Left renal cortex interstitium (tissue), 4 donors: Measurements from ENCODE around the gene CAPN9. TPM values are rescaled to one million over a fixed set of nuclear protein-coding genes. Genes with fewer than 3 reads are reported as not detected.
A peak's percentile ranks its signal among the peaks of the same experiment; 100 is the strongest.
"Not testable (repeated sequence)": the region's sequence is repeated elsewhere in the genome, so short reads cannot be mapped to it uniquely, and the experiment has no call there.

Experiments
- DNase-seq, 4 donors: peaks; one replicate each; pipeline ENCODE4 v3.0.0-alpha.2; 2013; ENCODE audit warnings: low read depth in 4 of 4, low spot score in 2 of 4, missing footprints in 1 of 4
- polyA plus RNA-seq, 4 donors: library from polyadenylated mRNA; unstranded; fragments of 120-200 nt; gene quantifications; one replicate each; pipeline ENCODE4 v1.2.1, GENCODE V29; 2013; ENCODE audit not compliant: insufficient read length in 4 of 4

Gene CAPN9
- polyA plus RNA-seq, 4 donors = 0.32 to 2.6 (median 1.3) TPM

- not testable (repeated sequence) for DNase-seq
These were observed 20.8 kb downstream of the CAPN9 start for GRCh38 chr1:230767859-230768612.

GRCh38 chr1:230768903-230769570, 21.8 kb downstream of the CAPN9 start:
- no peak for DNase-seq

GRCh38 chr1:230770317-230770716, 23.1 kb downstream of the CAPN9 start:
- DNase-seq = no peak

GRCh38 chr1:230771773-230772354, 24.7 kb downstream of the CAPN9 start:
- DNase-seq = no peak

- DNase-seq = peak in 1 of 4 donors; percentile 61
These were observed 25.5 kb downstream of the CAPN9 start for GRCh38 chr1:230772457-230773395.

GRCh38 chr1:230773396-230774033, 26.3 kb downstream of the CAPN9 start:
- DNase-seq = no peak

- DNase-seq = no peak
These were observed 31.9 kb downstream of the CAPN9 start for GRCh38 chr1:230778916-230779590.

- DNase-seq = no peak
These were observed 33.9 kb downstream of the CAPN9 start for GRCh38 chr1:230781131-230781530.

GRCh38 chr1:230781594-230781993, 34.4 kb downstream of the CAPN9 start:
- DNase-seq = no peak

GRCh38 chr1:230784163-230784562, 37.0 kb downstream of the CAPN9 start:
- no peak for DNase-seq

- DNase-seq = no peak
These were observed 38.6 kb downstream of the CAPN9 start for GRCh38 chr1:230785636-230786384.

- DNase-seq = no peak
These were observed 39.2 kb downstream of the CAPN9 start for GRCh38 chr1:230786385-230786753.

- DNase-seq = no peak
These were observed 40.3 kb downstream of the CAPN9 start for GRCh38 chr1:230787471-230787870.

- no peak for DNase-seq
These were observed 41.5 kb downstream of the CAPN9 start for GRCh38 chr1:230788561-230789275.

GRCh38 chr1:230790026-230790425, 42.8 kb downstream of the CAPN9 start:
- no peak for DNase-seq

- no peak for DNase-seq
These were observed 44.9 kb downstream of the CAPN9 start for GRCh38 chr1:230791986-230792564.

- DNase-seq = no peak
These were observed 45.7 kb downstream of the CAPN9 start for GRCh38 chr1:230792691-230793462.
